GM18858 (cell line): ENCODE data around the gene PPP1CC.
"Not testable (repeated sequence)": the region's sequence is repeated elsewhere in the genome, so short reads cannot be mapped to it uniquely, and the experiment has no call there.

Experiments used
- ATAC-seq: cut with Tn5 transposase; IDR thresholded peaks from one replicate; pipeline ENCODE4 v1.9.1; 2021; ENCODE audit not compliant: unreplicated experiment

Gene PPP1CC

GRCh38 chr12:110756611-110757010 is 13.9 kb upstream of the PPP1CC start:
- ATAC-seq, result no peak

GRCh38 chr12:110754101-110754793 is 11.6 kb upstream of the PPP1CC start:
- no peak for ATAC-seq

GRCh38 chr12:110750784-110751461 is 8.2 kb upstream of the PPP1CC start:
- ATAC-seq, result no peak

GRCh38 chr12:110746550-110746949 is 3.9 kb upstream of the PPP1CC start:
- no peak for ATAC-seq

GRCh38 chr12:110745542-110746284 is 3.0 kb upstream of the PPP1CC start:
- ATAC-seq, result no peak

GRCh38 chr12:110744601-110745264 is 2.0 kb upstream of the PPP1CC start:
- no peak for ATAC-seq

GRCh38 chr12:110744151-110744571 is 1.5 kb upstream of the PPP1CC start:
- no peak for ATAC-seq

GRCh38 chr12:110743571-110744093 is 941 bp upstream of the PPP1CC start:
- no peak for ATAC-seq

- ATAC-seq, result no peak
Measured at GRCh38 chr12:110742096-110742717, 484 bp downstream of the PPP1CC start.

GRCh38 chr12:110741341-110742095 is 1.2 kb downstream of the PPP1CC start:
- ATAC-seq, result no peak

GRCh38 chr12:110739894-110740293 is 2.8 kb downstream of the PPP1CC start:
- no peak for ATAC-seq

GRCh38 chr12:110739488-110739887 is 3.2 kb downstream of the PPP1CC start:
- ATAC-seq, result no peak

GRCh38 chr12:110737532-110737931 is 5.2 kb downstream of the PPP1CC start:
- ATAC-seq, result no peak

- not testable (repeated sequence) for ATAC-seq
Measured at GRCh38 chr12:110737016-110737415, 5.7 kb downstream of the PPP1CC start.

GRCh38 chr12:110733900-110734299 is 8.8 kb downstream of the PPP1CC start:
- ATAC-seq, result no peak

GRCh38 chr12:110733089-110733715 is 9.5 kb downstream of the PPP1CC start:
- ATAC-seq, result no peak

- ATAC-seq, result no peak
Measured at GRCh38 chr12:110732572-110732971, 10.1 kb downstream of the PPP1CC start.

GRCh38 chr12:110731479-110731878 is 11.2 kb downstream of the PPP1CC start:
- ATAC-seq, result no peak

- ATAC-seq, result no peak
Measured at GRCh38 chr12:110728628-110729027, 14.1 kb downstream of the PPP1CC start.
